Keratinocyte (primary cell): ENCODE measurements around the gene CCL22. TPM values are rescaled to one million over a fixed set of nuclear protein-coding genes. Genes with fewer than 3 reads are reported as not detected.

ENCODE experiments used
- DNase-seq: peaks from one replicate; pipeline ENCODE4 v3.0.0-alpha.2; 2011; ENCODE audit warnings: low read depth, missing footprints, low spot score
- FAIRE-seq: peaks from 2 replicates; lab custom pipeline; 2011; peaks lifted over from hg19 to GRCh38; lab: Jason Lieb, UNC
- H2AFZ ChIP-seq: 2 replicates; pipeline ENCODE4 v1.6.0; 2012; ENCODE audit warnings: low read length, control low read depth, inconsistent platforms; ENCODE audit not compliant: control insufficient read depth
- H3K27ac ChIP-seq: 2 replicates; pipeline ENCODE4 v1.5.1; 2011; ENCODE audit warnings: low read length; ENCODE audit not compliant: control insufficient read depth, insufficient read depth
- H3K27me3 ChIP-seq: 3 replicates; pipeline ENCODE4 v1.6.0; 2011; ENCODE audit warnings: low read length; ENCODE audit not compliant: control insufficient read depth, insufficient read depth; ENCODE audit errors: extremely low read depth
- H3K36me3 ChIP-seq, 2 experiments: 2 replicates in 1 of 2; 3 replicates in 1 of 2; pipeline ENCODE4 v1.5.1; 2011; ENCODE audit warnings: low read length in 2 of 2, mild to moderate bottlenecking in 1 of 2; ENCODE audit not compliant: control insufficient read depth in 2 of 2, insufficient read depth in 2 of 2; ENCODE audit errors: extremely low read depth in 1 of 2
- H3K4me1 ChIP-seq: 3 replicates; pipeline ENCODE4 v1.5.1; 2011; ENCODE audit warnings: low read length; ENCODE audit not compliant: control insufficient read depth, insufficient read depth; ENCODE audit errors: extremely low read depth
- H3K4me2 ChIP-seq: 3 replicates; pipeline ENCODE4 v1.6.0; 2011; ENCODE audit warnings: low read depth, low read length; ENCODE audit not compliant: control insufficient read depth, insufficient read depth; ENCODE audit errors: extremely low read depth
- H3K4me3 ChIP-seq, 3 experiments: fragments of 200-600 bp in 1 of 3; sonication (generic) in 1 of 3; 2 replicates in 2 of 3; 3 replicates in 1 of 3; pipeline ENCODE4 v1.5.1; 2011 to 2016; ENCODE audit warnings: low read length in 3 of 3, mild to moderate bottlenecking in 3 of 3, control low read depth in 2 of 3, inconsistent platforms in 1 of 3, low read depth in 1 of 3, mixed read lengths in 1 of 3, mixed run types in 1 of 3, moderate library complexity in 1 of 3; ENCODE audit not compliant: control insufficient read depth in 2 of 3, insufficient read depth in 2 of 3; ENCODE audit errors: extremely low read depth in 1 of 3
- H3K79me2 ChIP-seq: 2 replicates; pipeline ENCODE4 v1.6.0; 2012; ENCODE audit warnings: low read length; ENCODE audit not compliant: control insufficient read depth, insufficient read depth
- H3K9ac ChIP-seq: 3 replicates; pipeline ENCODE4 v1.6.0; 2011; ENCODE audit warnings: low read length; ENCODE audit not compliant: control insufficient read depth, insufficient read depth; ENCODE audit errors: extremely low read depth
- H3K9me1 ChIP-seq: 3 replicates; pipeline ENCODE4 v1.6.0; 2011; ENCODE audit warnings: low read length; ENCODE audit not compliant: control insufficient read depth, insufficient read depth; ENCODE audit errors: extremely low read depth
- H3K9me3 ChIP-seq: 2 replicates; pipeline ENCODE4 v1.5.1; 2012; ENCODE audit warnings: low read depth, low read length; ENCODE audit not compliant: control insufficient read depth
- H4K20me1 ChIP-seq: 3 replicates; pipeline ENCODE4 v1.6.0; 2011; ENCODE audit warnings: low read length; ENCODE audit not compliant: control insufficient read depth, insufficient read depth; ENCODE audit errors: extremely low read depth
- EZH2 ChIP-seq: IDR thresholded peaks from one replicate; pipeline ENCODE4 v1.6.1; 2012; ENCODE audit warnings: inconsistent platforms, mild to moderate bottlenecking, low read length, moderate library complexity
- dilution Hi-C: fragments of 300-500 bp; cut with MboI; formaldehyde crosslinking; loops from one replicate; pipeline ENCODE4 v1.7.0; 2020; ENCODE audit warnings: low sequenced_read_pairs; ENCODE audit not compliant: extremely low pct_ligation_motif_present
- polyA plus RNA-seq, 5 experiments: library from polyadenylated mRNA; depleted of rRNA in 3 of 5; stranded (reverse) in 3 of 5; stranded (forward) in 1 of 5; unstranded in 1 of 5; fragments of >200 nt; gene quantifications; 1 replicate in 1 of 5; 2 replicates in 3 of 5; 3 replicates in 1 of 5; pipeline versions ENCODE4 v1.2.1 to v1.2.3, GENCODE V29; 2011 to 2012; ENCODE audit warnings: missing spikeins in 2 of 5, low read depth in 1 of 5, low replicate concordance in 1 of 5
- TF ChIP-seq, protein P1 (sequence below), 3 experiments: IDR thresholded peaks in 1 of 3; conservative IDR thresholded peaks in 1 of 3; optimal IDR thresholded peaks in 1 of 3; 2 replicates in 2 of 3; 3 replicates in 1 of 3; pipeline versions ENCODE3 to v1.5.1; 2011; ENCODE audit warnings: low read length in 3 of 3, mild to moderate bottlenecking in 3 of 3, moderate library complexity in 2 of 3, control low read depth in 1 of 3, inconsistent platforms in 1 of 3; ENCODE audit not compliant: insufficient read depth in 2 of 3; ENCODE audit errors: extremely low read depth in 1 of 3

The CCL22 gene
- polyA plus RNA-seq, 1 donor (not counting 4 experiments of a cell fraction or from before 2014, with no cell fraction given): not detected

- Histone ChIP-seq H4K20me1 (no peaks in the 10 kb centered on the region), H3K4me3 (no peak overlapping the region), H3K79me2 (no peaks in the 10 kb centered on the region), H2AFZ (no peak overlapping the region), H3K9me3 (no peaks in the 10 kb centered on the region), H3K9ac (no peak overlapping the region), H3K27me3 (no peaks in the 10 kb centered on the region), H3K4me2 (no peak overlapping the region), H3K36me3 (no peaks in the 10 kb centered on the region), H3K4me1 (no peaks in the 10 kb centered on the region), H3K9me1 (no peaks in the 10 kb centered on the region), H3K27ac (no peak overlapping the region)
- FAIRE-seq (no peak), DNase-seq (no peak)
- dilution Hi-C loops: no loop called here
- TF ChIP-seq EZH2: no peak
- TF ChIP-seq, protein P1, sequence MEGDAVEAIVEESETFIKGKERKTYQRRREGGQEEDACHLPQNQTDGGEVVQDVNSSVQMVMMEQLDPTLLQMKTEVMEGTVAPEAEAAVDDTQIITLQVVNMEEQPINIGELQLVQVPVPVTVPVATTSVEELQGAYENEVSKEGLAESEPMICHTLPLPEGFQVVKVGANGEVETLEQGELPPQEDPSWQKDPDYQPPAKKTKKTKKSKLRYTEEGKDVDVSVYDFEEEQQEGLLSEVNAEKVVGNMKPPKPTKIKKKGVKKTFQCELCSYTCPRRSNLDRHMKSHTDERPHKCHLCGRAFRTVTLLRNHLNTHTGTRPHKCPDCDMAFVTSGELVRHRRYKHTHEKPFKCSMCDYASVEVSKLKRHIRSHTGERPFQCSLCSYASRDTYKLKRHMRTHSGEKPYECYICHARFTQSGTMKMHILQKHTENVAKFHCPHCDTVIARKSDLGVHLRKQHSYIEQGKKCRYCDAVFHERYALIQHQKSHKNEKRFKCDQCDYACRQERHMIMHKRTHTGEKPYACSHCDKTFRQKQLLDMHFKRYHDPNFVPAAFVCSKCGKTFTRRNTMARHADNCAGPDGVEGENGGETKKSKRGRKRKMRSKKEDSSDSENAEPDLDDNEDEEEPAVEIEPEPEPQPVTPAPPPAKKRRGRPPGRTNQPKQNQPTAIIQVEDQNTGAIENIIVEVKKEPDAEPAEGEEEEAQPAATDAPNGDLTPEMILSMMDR (optimal IDR thresholded peaks at IDR 0.05 in 1 of 3, IDR thresholded peaks at IDR 0.05 in 1 of 3, conservative IDR thresholded peaks at IDR 0.05 in 1 of 3; ENCODE audit: extremely low read depth in 1 of 3, insufficient read depth in 2 of 3, low read length in 3 of 3): no peak
Measured at GRCh38 chr16:57329718-57330327, 28.8 kb upstream of the CCL22 start.

- Histone ChIP-seq H3K4me3 (no peak overlapping the region), H3K27ac (no peak overlapping the region), H3K9ac (no peak overlapping the region), H3K9me3 (no peaks in the 10 kb centered on the region), H3K36me3 (no peaks in the 10 kb centered on the region), H3K79me2 (no peaks in the 10 kb centered on the region), H2AFZ (no peak overlapping the region), H3K4me2 (no peak overlapping the region), H3K27me3 (no peaks in the 10 kb centered on the region), H3K4me1 (no peaks in the 10 kb centered on the region), H4K20me1 (no peaks in the 10 kb centered on the region), H3K9me1 (no peaks in the 10 kb centered on the region)
- FAIRE-seq: no peak
- DNase-seq: no peak
- TF ChIP-seq, protein P1 (optimal IDR thresholded peaks at IDR 0.05 in 1 of 3, IDR thresholded peaks at IDR 0.05 in 1 of 3, conservative IDR thresholded peaks at IDR 0.05 in 1 of 3; ENCODE audit: extremely low read depth in 1 of 3, insufficient read depth in 2 of 3, low read length in 3 of 3): no peak
- no peak for TF ChIP-seq EZH2
- dilution Hi-C loops: no loop called here
Measured at GRCh38 chr16:57331355-57331754, 27.2 kb upstream of the CCL22 start.
